ENCODE measurements around the gene HLA-G. TPM values are rescaled to one million over a fixed set of nuclear protein-coding genes. Genes with fewer than 3 reads are reported as not detected.

The HLA-G gene
- total RNA-seq, 1 donor from 2014 or later: 0.38 TPM

- no peak for TF ChIP-seq CTCF (IDR thresholded peaks at IDR 0.05; ENCODE audit: unreplicated experiment)
- no peaks in the 10 kb centered on the region for H3K9me3 Mint-ChIP-seq (ENCODE audit: low read depth)
- H3K4me1 Mint-ChIP-seq (ENCODE audit: low read depth): no peaks in the 10 kb centered on the region
- no peak for DNase-seq (ENCODE audit: low spot score, unreplicated experiment)
- peaks cover 47% of the 10 kb centered on the region for H3K27me3 Mint-ChIP-seq
- no peak overlapping the region for H3K27ac Mint-ChIP-seq
- no peaks in the 10 kb centered on the region for H3K36me3 Mint-ChIP-seq (ENCODE audit: insufficient read depth)
- no peak overlapping the region for H3K4me3 Mint-ChIP-seq (ENCODE audit: low read depth)
Observed at GRCh38 chr6:29810371-29810770, 17.3 kb upstream of the HLA-G start.

- no peaks in the 10 kb centered on the region for H3K36me3 Mint-ChIP-seq (ENCODE audit: insufficient read depth)
- H3K9me3 Mint-ChIP-seq (ENCODE audit: low read depth): no peaks in the 10 kb centered on the region
- no peaks in the 10 kb centered on the region for H3K4me1 Mint-ChIP-seq (ENCODE audit: low read depth)
- H3K27me3 Mint-ChIP-seq: peaks cover 44% of the 10 kb centered on the region
- H3K27ac Mint-ChIP-seq: no peak overlapping the region
- no peak overlapping the region for H3K4me3 Mint-ChIP-seq (ENCODE audit: low read depth)
- no peak for DNase-seq (ENCODE audit: low spot score, unreplicated experiment)
- TF ChIP-seq CTCF (IDR thresholded peaks at IDR 0.05; ENCODE audit: unreplicated experiment): no peak
Observed at GRCh38 chr6:29811377-29811776, 16.2 kb upstream of the HLA-G start.

- peaks cover 32% of the 10 kb centered on the region for H3K27me3 Mint-ChIP-seq
- H3K9me3 Mint-ChIP-seq (ENCODE audit: low read depth): no peaks in the 10 kb centered on the region
- H3K4me3 Mint-ChIP-seq (ENCODE audit: low read depth): no peak overlapping the region
- H3K4me1 Mint-ChIP-seq (ENCODE audit: low read depth): no peaks in the 10 kb centered on the region
- no peaks in the 10 kb centered on the region for H3K36me3 Mint-ChIP-seq (ENCODE audit: insufficient read depth)
- H3K27ac Mint-ChIP-seq: peak overlapping the region; percentile 38
- DNase-seq (ENCODE audit: low spot score, unreplicated experiment): no peak
- TF ChIP-seq CTCF (IDR thresholded peaks at IDR 0.05; ENCODE audit: unreplicated experiment): no peak
Observed at GRCh38 chr6:29813066-29813465, 14.6 kb upstream of the HLA-G start.

GRCh38 chr6:29813809-29814208 lies 13.8 kb upstream of the HLA-G start:
- Mint-ChIP-seq H3K27ac (no peak overlapping the region), H3K36me3 (ENCODE audit: insufficient read depth) (no peaks in the 10 kb centered on the region), H3K9me3 (ENCODE audit: low read depth) (no peaks in the 10 kb centered on the region), H3K4me1 (ENCODE audit: low read depth) (no peaks in the 10 kb centered on the region), H3K4me3 (ENCODE audit: low read depth) (no peak overlapping the region), H3K27me3 (peaks cover 33% of the 10 kb centered on the region)
- TF ChIP-seq CTCF (IDR thresholded peaks at IDR 0.05; ENCODE audit: unreplicated experiment): no peak
- DNase-seq (ENCODE audit: low spot score, unreplicated experiment): no peak

GRCh38 chr6:29814379-29815117 lies 13.1 kb upstream of the HLA-G start:
- DNase-seq (ENCODE audit: low spot score, unreplicated experiment): no peak
- H3K9me3 Mint-ChIP-seq (ENCODE audit: low read depth): no peaks in the 10 kb centered on the region
- H3K4me3 Mint-ChIP-seq (ENCODE audit: low read depth): no peak overlapping the region
- no peak for TF ChIP-seq CTCF (IDR thresholded peaks at IDR 0.05; ENCODE audit: unreplicated experiment)
- no peaks in the 10 kb centered on the region for H3K36me3 Mint-ChIP-seq (ENCODE audit: insufficient read depth)
- peaks cover 28% of the 10 kb centered on the region for H3K27me3 Mint-ChIP-seq
- H3K4me1 Mint-ChIP-seq (ENCODE audit: low read depth): no peaks in the 10 kb centered on the region
- no peak overlapping the region for H3K27ac Mint-ChIP-seq
